IMR-90 (cell line): ENCODE measurements around the gene TBC1D30. TPM values are rescaled to one million over a fixed set of nuclear protein-coding genes. Genes with fewer than 3 reads are reported as not detected.

Experiments
- ATAC-seq: fragments of 200-7000 bp; cut with Tn5 transposase; 2 replicates; pipeline ENCODE4 v1.9.1; 2020; ENCODE audit warnings: low read depth, mild to moderate bottlenecking, moderate library complexity
- BruUV-seq: library from RNA; stranded (reverse); fragments of 400-500 nt; replicated peaks from 2 replicates; lab custom pipeline; 2021; lab: Mats Ljungman, UMichigan
- CTCF ChIA-PET: fragments of 300-600 bp; formaldehyde crosslinking; extraction: SDS; loops from one replicate; lab custom pipeline; 2021; ENCODE audit warnings: antibody characterized with exemption; lab: Yijun Ruan, JAX
- POLR2A ChIA-PET: fragments of 300-600 bp; sonication (Branson Sonifier 250); formaldehyde crosslinking; loops from one replicate; lab custom pipeline; 2022; ENCODE audit warnings: antibody characterized with exemption; ENCODE audit not compliant: unreplicated experiment; lab: Charles Lee
- DNase-seq: peaks from one replicate; pipeline ENCODE4 v3.0.0; 2013
- H2AFZ ChIP-seq: replicated peaks from 2 replicates; pipeline ENCODE3; 2013; ENCODE audit warnings: low read length, mild to moderate bottlenecking; ENCODE audit not compliant: poor library complexity
- H2AK5ac ChIP-seq: 2 replicates; pipeline ENCODE4 v1.6.1; 2013; ENCODE audit warnings: low read depth, low read length, inconsistent platforms
- H2AK9ac ChIP-seq: replicated peaks from 2 replicates; pipeline ENCODE3; 2013; ENCODE audit warnings: mild to moderate bottlenecking, low read depth, low read length, moderate library complexity; ENCODE audit not compliant: poor library complexity
- H2BK120ac ChIP-seq: 2 replicates; pipeline ENCODE4 v1.6.1; 2013; ENCODE audit warnings: low read depth, low read length, inconsistent platforms
- H2BK15ac ChIP-seq: 3 replicates; pipeline ENCODE4 v1.6.1; 2013; ENCODE audit warnings: low read depth, low read length, inconsistent platforms
- H2BK20ac ChIP-seq: 2 replicates; pipeline ENCODE4 v1.6.1; 2013; ENCODE audit warnings: low read depth, mild to moderate bottlenecking, inconsistent platforms, low read length, moderate library complexity
- H2BK5ac ChIP-seq: 2 replicates; pipeline ENCODE4 v1.6.1; 2013; ENCODE audit warnings: mild to moderate bottlenecking, low read depth, low read length, inconsistent platforms; ENCODE audit not compliant: poor library complexity, severe bottlenecking
- H3K14ac ChIP-seq: replicated peaks from 2 replicates; pipeline ENCODE4 v1.6.1; 2013; ENCODE audit warnings: low read depth, low read length, inconsistent platforms
- H3K18ac ChIP-seq: 2 replicates; pipeline ENCODE4 v1.6.1; 2013; ENCODE audit warnings: low read depth, low read length, control low read depth
- H3K23ac ChIP-seq: 2 replicates; pipeline ENCODE4 v1.6.1; 2013; ENCODE audit warnings: low read depth, low read length, inconsistent platforms
- H3K27ac ChIP-seq: 2 replicates; pipeline ENCODE4 v1.5.1; 2013; ENCODE audit warnings: mild to moderate bottlenecking, control low read depth, low read length; ENCODE audit not compliant: insufficient read depth
- H3K27me3 ChIP-seq: 2 replicates; pipeline ENCODE4 v1.6.1; 2013; ENCODE audit warnings: low read length; ENCODE audit not compliant: control insufficient read depth, insufficient read depth
- H3K36me3 ChIP-seq: 2 replicates; pipeline ENCODE4 v1.6.1; 2013; ENCODE audit warnings: low read length, mixed read lengths; ENCODE audit not compliant: control insufficient read depth, insufficient read depth
- H3K4ac ChIP-seq: 2 replicates; pipeline ENCODE4 v1.6.1; 2013; ENCODE audit warnings: low read depth, low read length, inconsistent platforms
- H3K4me1 ChIP-seq: 2 replicates; pipeline ENCODE4 v1.6.1; 2013; ENCODE audit warnings: low read length, mixed read lengths; ENCODE audit not compliant: control insufficient read depth, insufficient read depth
- H3K4me2 ChIP-seq: 2 replicates; pipeline ENCODE4 v1.6.1; 2013; ENCODE audit warnings: low read depth, mild to moderate bottlenecking, control low read depth, low read length, moderate library complexity
- H3K4me3 ChIP-seq: 2 replicates; pipeline ENCODE4 v1.5.1; 2013; ENCODE audit warnings: low read depth, mild to moderate bottlenecking, control low read depth, low read length, moderate library complexity; ENCODE audit not compliant: insufficient read depth
- H3K56ac ChIP-seq: 2 replicates; pipeline ENCODE4 v1.6.1; 2013; ENCODE audit warnings: low read length, inconsistent platforms; ENCODE audit not compliant: insufficient read depth; ENCODE audit errors: extremely low read depth
- H3K79me1 ChIP-seq, 2 experiments: 2 replicates each; pipeline ENCODE4 v1.6.1; 2013; ENCODE audit warnings: low read length in 2 of 2, inconsistent platforms in 1 of 2, low read depth in 1 of 2
- H3K9ac ChIP-seq: 2 replicates; pipeline ENCODE4 v1.6.1; 2013; ENCODE audit warnings: low read depth, low read length, control low read depth
- H3K9me1 ChIP-seq: 2 replicates; pipeline ENCODE4 v1.6.1; 2013; ENCODE audit warnings: low read length, inconsistent platforms; ENCODE audit not compliant: insufficient read depth
- H3K9me3 ChIP-seq: 2 replicates; pipeline ENCODE4 v1.6.1; 2013; ENCODE audit warnings: low read length; ENCODE audit not compliant: control insufficient read depth, insufficient read depth
- H4K20me1 ChIP-seq: 2 replicates; pipeline ENCODE4 v1.6.1; 2013; ENCODE audit warnings: low read length, inconsistent platforms; ENCODE audit not compliant: insufficient read depth
- H4K5ac ChIP-seq: 2 replicates; pipeline ENCODE4 v1.6.1; 2013; ENCODE audit warnings: mild to moderate bottlenecking, low read depth, low read length, control low read depth
- H4K8ac ChIP-seq, 2 experiments: 2 replicates each; pipeline ENCODE4 v1.6.1; 2013; ENCODE audit warnings: low read depth in 2 of 2, low read length in 2 of 2, control low read depth in 1 of 2, inconsistent platforms in 1 of 2
- H4K91ac ChIP-seq: 2 replicates; pipeline ENCODE4 v1.6.1; 2013; ENCODE audit warnings: low read depth, low read length, inconsistent platforms; ENCODE audit not compliant: insufficient read depth
- BHLHE40 ChIP-seq: fragments of 150-350 bp; IDR thresholded peaks from 2 replicates; pipeline ENCODE4 v1.6.1; 2016; ENCODE audit warnings: mild to moderate bottlenecking, low read depth, low read length
- CEBPB ChIP-seq: IDR thresholded peaks from 2 replicates; pipeline ENCODE4 v1.6.1; 2012; ENCODE audit warnings: low read depth, low read length, improper control_type of control experiment
- CHD1 ChIP-seq: IDR thresholded peaks from 2 replicates; pipeline ENCODE4 v1.6.1; 2012; ENCODE audit warnings: low read depth, low read length, improper control_type of control experiment
- CTCF ChIP-seq: conservative IDR thresholded peaks from 2 replicates; pipeline ENCODE4 v1.5.1; 2012; ENCODE audit warnings: mild to moderate bottlenecking, low read depth, low read length, improper control_type of control experiment
- MAFK ChIP-seq: IDR thresholded peaks from 2 replicates; pipeline ENCODE4 v1.6.1; 2012; ENCODE audit warnings: low read depth, low read length, improper control_type of control experiment
- MAZ ChIP-seq: IDR thresholded peaks from 2 replicates; pipeline ENCODE4 v1.6.1; 2012; ENCODE audit warnings: low read depth, mild to moderate bottlenecking, low read length, improper control_type of control experiment, moderate library complexity, borderline replicate concordance
- MXI1 ChIP-seq: IDR thresholded peaks from 2 replicates; pipeline ENCODE4 v1.6.1; 2012; ENCODE audit warnings: low read depth, mild to moderate bottlenecking, low read length, moderate library complexity, borderline replicate concordance
- NFE2L2 ChIP-seq: fragments of 150-350 bp; IDR thresholded peaks from 2 replicates; pipeline ENCODE4 v1.6.1; 2016; ENCODE audit warnings: low read depth, mild to moderate bottlenecking, low read length
- POLR2A ChIP-seq: IDR thresholded peaks from 2 replicates; pipeline ENCODE4 v1.6.1; 2012; ENCODE audit warnings: mild to moderate bottlenecking, low read depth, low read length
- RCOR1 ChIP-seq: IDR thresholded peaks from 2 replicates; pipeline ENCODE4 v1.6.1; 2012; ENCODE audit warnings: mild to moderate bottlenecking, low read length, improper control_type of control experiment; ENCODE audit not compliant: insufficient replicate concordance
- RFX5 ChIP-seq: IDR thresholded peaks from 2 replicates; pipeline ENCODE4 v1.8.0; 2012; ENCODE audit warnings: low read depth, mild to moderate bottlenecking, low read length, moderate library complexity
- SMC3 ChIP-seq: fragments of 150-350 bp; IDR thresholded peaks from 2 replicates; pipeline ENCODE4 v1.6.1; 2016; ENCODE audit warnings: low read depth, mild to moderate bottlenecking, antibody characterized with exemption, low read length, moderate library complexity
- USF2 ChIP-seq: fragments of 150-350 bp; IDR thresholded peaks from 2 replicates; pipeline ENCODE4 v1.6.1; 2017; ENCODE audit warnings: mild to moderate bottlenecking, antibody characterized with exemption, low read length, low read depth
- WGBS, 2 experiments: methylation state at CpG; one replicate each; pipeline versions ENCODE4 v1.1.5 to v1.1.7; 2013; ENCODE audit warnings: missing lambda C conversion rate in 2 of 2; ENCODE audit not compliant: insufficient read length in 1 of 2; ENCODE audit errors: extremely low coverage in 2 of 2; 5-methylcytosine and 5-hydroxymethylcytosine counted together
- dilution Hi-C: fragments of 300-500 bp; cut with HindIII; formaldehyde crosslinking; loops from one replicate; pipeline ENCODE4 v1.14.3; 2018; ENCODE audit warnings: low sequenced_read_pairs; ENCODE audit not compliant: unreplicated experiment
- in situ Hi-C: fragments of 300-500 bp; cut with MboI; formaldehyde crosslinking; loops from 3 replicates; pipeline ENCODE4 v1.14.3; 2019; ENCODE audit warnings: low sequenced_read_pairs, inconsistent platforms, mixed read lengths
- intact Hi-C: fragments of 100-400 bp; cut with micrococcal nuclease; formaldehyde crosslinking; loops from 2 replicates; pipeline ENCODE4 v1.10.0; 2022
- polyA plus RNA-seq, 3 experiments: library from polyadenylated mRNA; depleted of rRNA; stranded (reverse); fragments of >200 nt; gene quantifications; 2 replicates each; pipeline ENCODE4 v1.2.3, GENCODE V29; 2012; ENCODE audit warnings: low replicate concordance in 1 of 3
- total RNA-seq: library from RNA; depleted of rRNA; stranded (reverse); fragments of >200 nt; gene quantifications from 2 replicates; pipeline ENCODE4 v1.2.3, GENCODE V29; 2012

TBC1D30 gene
- total and polyA plus RNA-seq, 2 of the 4 experiments (the other 2 are of a cell fraction) = 0.18 to 0.24 TPM

- dilution Hi-C loops (no loop called here), intact Hi-C loops (no loop called here), in situ Hi-C loops (loop anchor here (25.0 kb wide), 1 partner anchor 801 kb away; no protein-coding TSS in a partner anchor)
- Histone ChIP-seq H3K4me1 (no peaks in the 10 kb centered on the region), H2AK9ac (no peak overlapping the region), H3K4me3 (no peak overlapping the region), H3K18ac (no peak overlapping the region), H3K9me1 (no peaks in the 10 kb centered on the region), H3K27me3 (peaks cover 41% of the 10 kb centered on the region), H3K56ac (no peak overlapping the region), H4K5ac (no peak overlapping the region), H2AFZ (no peak overlapping the region), H3K79me1 (no peaks in the 10 kb centered on the region), H4K8ac (no peak overlapping the region), H2BK120ac (no peak overlapping the region), H2BK15ac (no peak overlapping the region), H2BK5ac (no peak overlapping the region), H2BK20ac (no peak overlapping the region), H3K9ac (no peak overlapping the region), H4K91ac (no peak overlapping the region), H3K36me3 (no peaks in the 10 kb centered on the region), H3K4me2 (no peak overlapping the region), H3K4ac (no peak overlapping the region), H3K9me3 (no peaks in the 10 kb centered on the region), H4K20me1 (no peaks in the 10 kb centered on the region), H3K14ac (no peak overlapping the region), H3K23ac (no peak overlapping the region), H3K27ac (no peak overlapping the region), H2AK5ac (no peak overlapping the region)
- ChIA-PET POLR2A (interaction anchor here (0.6 kb wide), 1 partner anchor 823 kb away, joined by 9 read pairs; no protein-coding TSS in a partner anchor), CTCF (interaction anchor here (0.6 kb wide), 2 partner anchors 20 to 1525 kb away, joined by 3 read pairs; no protein-coding TSS in a partner anchor)
- WGBS, 2 experiments = 7% methylated on average over 2 of the region's 3 CpGs; no CpG with 5 or more reads in 1 of the 2 experiments
- DNase-seq (no peak), ATAC-seq (no peak)
- BruUV-seq = no TSS peak
- TF ChIP-seq MXI1 = no peak
- no peak for TF ChIP-seq POLR2A
- TF ChIP-seq CTCF = no peak
- no peak for TF ChIP-seq CHD1
- no peak for TF ChIP-seq MAFK
- TF ChIP-seq NFE2L2 = no peak
- TF ChIP-seq MAZ = no peak
- TF ChIP-seq CEBPB = no peak
- TF ChIP-seq RFX5 = no peak
- TF ChIP-seq BHLHE40 = no peak
- no peak for TF ChIP-seq RCOR1
- no peak for TF ChIP-seq USF2
- TF ChIP-seq SMC3 = no peak
Measured at GRCh38 chr12:64911081-64911480, 86.6 kb downstream of the TBC1D30 start.
